Osteocyte (in vitro differentiated cells): ENCODE measurements around the gene SNRPF. TPM values are rescaled to one million over a fixed set of nuclear protein-coding genes. Genes with fewer than 3 reads are reported as not detected.
A peak's percentile ranks its signal among the peaks of the same experiment; 100 is the strongest.

Experiments used
- DNase-seq: peaks from one replicate; pipeline ENCODE4 v3.0.0; 2021; ENCODE audit warnings: mixed read lengths; ENCODE audit not compliant: unreplicated experiment; ENCODE audit errors: extremely low spot score
- H3K27ac Mint-ChIP-seq: one replicate; pipeline ENCODE4 v1.8.0; 2021; ENCODE audit warnings: mild to moderate bottlenecking, mixed read lengths; ENCODE audit not compliant: unreplicated experiment
- H3K27me3 Mint-ChIP-seq: one replicate; pipeline ENCODE4 v1.8.0; 2021; ENCODE audit warnings: mixed read lengths; ENCODE audit not compliant: unreplicated experiment
- H3K36me3 Mint-ChIP-seq: one replicate; pipeline ENCODE4 v1.8.0; 2021; ENCODE audit warnings: mixed read lengths; ENCODE audit not compliant: unreplicated experiment
- H3K4me1 Mint-ChIP-seq: one replicate; pipeline ENCODE4 v1.8.0; 2021; ENCODE audit warnings: mixed read lengths; ENCODE audit not compliant: unreplicated experiment
- H3K4me3 Mint-ChIP-seq: one replicate; pipeline ENCODE4 v1.8.0; 2021; ENCODE audit warnings: mild to moderate bottlenecking, moderate library complexity, mixed read lengths; ENCODE audit not compliant: unreplicated experiment
- H3K9me3 Mint-ChIP-seq: one replicate; pipeline ENCODE4 v1.8.0; 2021; ENCODE audit warnings: mixed read lengths; ENCODE audit not compliant: unreplicated experiment
- CTCF ChIP-seq: fragments of 200-600 bp; sonication (generic); IDR thresholded peaks from 2 replicates; pipeline ENCODE4 v1.5.0; 2021; ENCODE audit warnings: antibody characterized with exemption, mild to moderate bottlenecking, moderate library complexity
- total RNA-seq: library from RNA; stranded (reverse); gene quantifications from 2 replicates; pipeline ENCODE4 v1.2.1, GENCODE V29; 2021

The SNRPF gene
- total RNA-seq, 1 donor from 2014 or later, result 18.1 TPM

- peaks cover 20% of the 10 kb centered on the region for H3K36me3 Mint-ChIP-seq
- peaks cover 5% of the 10 kb centered on the region for H3K27me3 Mint-ChIP-seq
- no peak for TF ChIP-seq CTCF
- DNase-seq, result no peak
- no peak overlapping the region for H3K27ac Mint-ChIP-seq
- H3K4me3 Mint-ChIP-seq, result peak overlapping the region; percentile 38
- peaks cover 3% of the 10 kb centered on the region for H3K9me3 Mint-ChIP-seq
- peaks cover 9% of the 10 kb centered on the region for H3K4me1 Mint-ChIP-seq
Measured at GRCh38 chr12:95859947-95860850, 1.4 kb downstream of the SNRPF start.

GRCh38 chr12:95862038-95862437 lies 3.3 kb downstream of the SNRPF start:
- TF ChIP-seq CTCF, result no peak
- Mint-ChIP-seq H3K4me1 (peaks cover 9% of the 10 kb centered on the region), H3K36me3 (peaks cover 25% of the 10 kb centered on the region), H3K27ac (no peak overlapping the region), H3K4me3 (no peak overlapping the region), H3K27me3 (no peaks in the 10 kb centered on the region), H3K9me3 (peaks cover 3% of the 10 kb centered on the region)
- no peak for DNase-seq

- DNase-seq, result no peak
- no peak for TF ChIP-seq CTCF
- H3K36me3 Mint-ChIP-seq, result peaks cover 34% of the 10 kb centered on the region
- H3K27me3 Mint-ChIP-seq, result no peaks in the 10 kb centered on the region
- no peak overlapping the region for H3K4me3 Mint-ChIP-seq
- peaks cover 6% of the 10 kb centered on the region for H3K4me1 Mint-ChIP-seq
- H3K27ac Mint-ChIP-seq, result no peak overlapping the region
- H3K9me3 Mint-ChIP-seq, result peaks cover 3% of the 10 kb centered on the region
Measured at GRCh38 chr12:95863337-95863736, 4.6 kb downstream of the SNRPF start.

- DNase-seq, result no peak
- no peak overlapping the region for H3K27ac Mint-ChIP-seq
Measured at GRCh38 chr12:95870897-95871296, 12.1 kb downstream of the SNRPF start.

More at GRCh38 chr12:95870897-95871296, 12.1 kb downstream of the SNRPF start:
- TF ChIP-seq CTCF, result no peak
- Mint-ChIP-seq H3K4me3 (no peak overlapping the region), H3K27me3 (no peaks in the 10 kb centered on the region), H3K36me3 (peaks cover 12% of the 10 kb centered on the region), H3K4me1 (peaks cover 8% of the 10 kb centered on the region), H3K9me3 (no peaks in the 10 kb centered on the region)
